Daoy (cell line): Measurements from ENCODE around the gene OR10K1. TPM values are rescaled to one million over a fixed set of nuclear protein-coding genes. Genes with fewer than 3 reads are reported as not detected.

ENCODE experiments used
- total RNA-seq: library from RNA; depleted of rRNA; stranded (reverse); fragments of >200 nt; shearing (Covaris generic); gene quantifications from 2 replicates; pipeline ENCODE4 v1.2.3, GENCODE V29; 2014; rRNA removed

The OR10K1 gene
- total RNA-seq, 1 experiment from 2014 or later = not detected

Other genes starting within 250 kb of the OR10K1 start
- gene CD1A, start 207.4 kb upstream of the OR10K1 start, total RNA-seq = not detected in 2 replicates
- not detected in 2 replicates for gene CD1C, start 171.9 kb upstream of the OR10K1 start, total RNA-seq
- not detected in 2 replicates for gene CD1B, start 130.3 kb upstream of the OR10K1 start, total RNA-seq
- gene CD1E, start 107.9 kb upstream of the OR10K1 start, total RNA-seq = not detected in 2 replicates
- not detected in 2 replicates for gene OR10T2, start 62.4 kb upstream of the OR10K1 start, total RNA-seq
- gene OR10K2, start 35.6 kb upstream of the OR10K1 start, total RNA-seq = not detected in 2 replicates
- gene OR10R2, start 10.4 kb downstream of the OR10K1 start, total RNA-seq = not detected in 2 replicates
- gene OR6Y1, start 92.6 kb downstream of the OR10K1 start, total RNA-seq = not detected in 2 replicates
- not detected in 2 replicates for gene OR6P1, start 108.7 kb downstream of the OR10K1 start, total RNA-seq
- not detected in 2 replicates for gene OR10X1, start 118.1 kb downstream of the OR10K1 start, total RNA-seq
- gene OR10Z1, start 143.4 kb downstream of the OR10K1 start, total RNA-seq = not detected in 2 replicates
- 0.06 and 0.42 TPM in 2 replicates for gene SPTA1, start 224.9 kb downstream of the OR10K1 start, total RNA-seq
- gene OR6K2, start 238.8 kb downstream of the OR10K1 start, total RNA-seq = not detected in 2 replicates